AG04449 (cell line): Measurements from ENCODE around the gene APOC3.
A peak's percentile ranks its signal among the peaks of the same experiment; 100 is the strongest.

ENCODE experiments used
- CTCF ChIA-PET: fragments of 350-600 bp; formaldehyde crosslinking; extraction: SDS; loops from one replicate; lab custom pipeline; 2021; ENCODE audit warnings: antibody characterized with exemption; lab: Yijun Ruan, JAX
- POLR2A ChIA-PET: fragments of 400-600, 350-600 bp; formaldehyde crosslinking; extraction: SDS; loops from one replicate; lab custom pipeline; 2020; ENCODE audit warnings: antibody characterized with exemption, inconsistent platforms; lab: Yijun Ruan, JAX
- DNase-seq: peaks from one replicate; pipeline ENCODE4 v3.0.0-alpha.2; 2010; ENCODE audit warnings: low read depth, low spot score
- H3K4me3 ChIP-seq: 2 replicates; pipeline ENCODE4 v1.5.1; 2011; ENCODE audit warnings: low read depth, mild to moderate bottlenecking, control low read depth, low read length
- TF ChIP-seq, protein P1 (sequence below): IDR thresholded peaks from one replicate; pipeline ENCODE4 v1.5.1; 2011; ENCODE audit warnings: mild to moderate bottlenecking, moderate library complexity, low read length, control low read depth, inconsistent platforms; ENCODE audit not compliant: insufficient read depth; ENCODE audit errors: missing control alignments

Gene APOC3

DNA sequence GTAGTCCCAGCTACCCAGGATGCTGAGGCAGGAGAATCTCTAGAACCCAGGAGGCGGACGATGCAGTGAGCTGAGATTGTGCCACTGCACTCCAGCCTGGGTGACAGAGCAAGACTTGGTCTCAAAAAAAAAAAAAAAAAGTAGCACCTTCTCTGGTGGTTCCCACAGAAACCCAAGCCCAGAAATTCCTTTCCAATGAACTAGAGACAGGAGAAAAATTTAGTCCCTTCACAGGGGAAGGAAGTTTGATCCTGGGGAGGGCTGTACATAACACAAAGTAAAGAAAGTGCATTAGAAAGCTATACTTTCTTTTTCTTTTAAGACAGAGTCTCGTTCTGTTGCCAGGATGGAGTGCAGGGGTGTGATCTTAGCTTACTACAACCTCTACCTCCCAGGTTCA, 33.2 kb downstream of the APOC3 start:
- ChIA-PET CTCF (interaction anchor here (0.9 to 8.0 kb wide), 5 partner anchors 8 to 243 kb away, joined by 4 to 55 read pairs (median 10); partner anchors contain the start of gene APOA5), POLR2A (interaction anchor here (0.9 kb wide), 1 partner anchor 9 kb away, joined by 3 read pairs; no protein-coding TSS in a partner anchor)
- no peak overlapping the region for H3K4me3 ChIP-seq
- no peak for DNase-seq
- TF ChIP-seq, protein P1, sequence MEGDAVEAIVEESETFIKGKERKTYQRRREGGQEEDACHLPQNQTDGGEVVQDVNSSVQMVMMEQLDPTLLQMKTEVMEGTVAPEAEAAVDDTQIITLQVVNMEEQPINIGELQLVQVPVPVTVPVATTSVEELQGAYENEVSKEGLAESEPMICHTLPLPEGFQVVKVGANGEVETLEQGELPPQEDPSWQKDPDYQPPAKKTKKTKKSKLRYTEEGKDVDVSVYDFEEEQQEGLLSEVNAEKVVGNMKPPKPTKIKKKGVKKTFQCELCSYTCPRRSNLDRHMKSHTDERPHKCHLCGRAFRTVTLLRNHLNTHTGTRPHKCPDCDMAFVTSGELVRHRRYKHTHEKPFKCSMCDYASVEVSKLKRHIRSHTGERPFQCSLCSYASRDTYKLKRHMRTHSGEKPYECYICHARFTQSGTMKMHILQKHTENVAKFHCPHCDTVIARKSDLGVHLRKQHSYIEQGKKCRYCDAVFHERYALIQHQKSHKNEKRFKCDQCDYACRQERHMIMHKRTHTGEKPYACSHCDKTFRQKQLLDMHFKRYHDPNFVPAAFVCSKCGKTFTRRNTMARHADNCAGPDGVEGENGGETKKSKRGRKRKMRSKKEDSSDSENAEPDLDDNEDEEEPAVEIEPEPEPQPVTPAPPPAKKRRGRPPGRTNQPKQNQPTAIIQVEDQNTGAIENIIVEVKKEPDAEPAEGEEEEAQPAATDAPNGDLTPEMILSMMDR, result no peak

DNA sequence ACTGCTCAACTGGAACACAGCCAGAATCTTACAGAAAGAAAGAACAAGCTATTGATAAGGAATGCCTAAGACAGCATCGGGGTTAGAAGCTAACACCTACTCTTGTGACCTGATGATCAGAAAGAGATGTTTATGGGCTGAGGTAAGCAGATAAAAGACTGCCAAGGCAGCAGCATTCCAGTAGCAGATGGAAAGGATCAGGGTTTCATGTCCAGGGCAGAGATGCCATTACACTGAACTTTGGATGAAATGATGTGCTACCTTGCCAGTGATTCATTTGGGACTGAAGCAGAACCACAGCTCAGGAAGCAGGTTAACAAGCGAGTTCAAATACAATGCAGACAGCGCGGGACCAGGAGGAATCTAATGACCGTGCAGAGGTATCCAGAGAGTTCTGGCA, 34.8 kb downstream of the APOC3 start:
- ChIA-PET CTCF (interaction anchor here (1.0 to 8.0 kb wide), 7 partner anchors 8 to 238 kb away, joined by 3 to 55 read pairs (median 5); partner anchors contain the start of gene APOA5), POLR2A (interaction anchor here (1.1 kb wide), 1 partner anchor 11 kb away, joined by 4 read pairs; no protein-coding TSS in a partner anchor)
- TF ChIP-seq, protein P1, result no peak
- DNase-seq, result no peak
- H3K4me3 ChIP-seq, result no peak overlapping the region

DNA sequence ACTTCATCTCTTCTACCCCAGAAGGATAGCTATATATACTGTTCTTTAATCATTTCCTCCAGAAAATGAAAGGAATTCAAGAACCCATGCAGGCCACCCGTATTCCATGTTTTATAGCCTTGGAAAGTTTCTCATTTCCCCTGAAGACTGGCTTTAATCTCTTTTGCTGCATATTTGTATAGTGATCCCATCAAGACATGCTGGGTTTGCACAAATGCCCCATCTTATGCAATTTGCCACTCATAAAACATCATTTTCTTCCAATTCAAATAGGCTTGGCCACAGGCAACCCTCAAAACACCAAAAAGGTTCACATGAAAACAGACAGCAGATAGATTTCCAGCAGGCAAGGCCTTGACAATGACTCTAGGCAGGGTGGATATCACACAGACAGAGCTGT, 36.0 kb downstream of the APOC3 start:
- ChIA-PET POLR2A (interaction anchor here (1.1 kb wide), 1 partner anchor 12 kb away, joined by 4 read pairs; no protein-coding TSS in a partner anchor), CTCF (interaction anchor here (1.2 to 8.0 kb wide), 6 partner anchors 9 to 359 kb away, joined by 3 to 55 read pairs (median 10); partner anchors contain the start of gene APOA5)
- TF ChIP-seq, protein P1, result no peak
- DNase-seq, result peak; percentile 85
- no peak overlapping the region for H3K4me3 ChIP-seq

DNA sequence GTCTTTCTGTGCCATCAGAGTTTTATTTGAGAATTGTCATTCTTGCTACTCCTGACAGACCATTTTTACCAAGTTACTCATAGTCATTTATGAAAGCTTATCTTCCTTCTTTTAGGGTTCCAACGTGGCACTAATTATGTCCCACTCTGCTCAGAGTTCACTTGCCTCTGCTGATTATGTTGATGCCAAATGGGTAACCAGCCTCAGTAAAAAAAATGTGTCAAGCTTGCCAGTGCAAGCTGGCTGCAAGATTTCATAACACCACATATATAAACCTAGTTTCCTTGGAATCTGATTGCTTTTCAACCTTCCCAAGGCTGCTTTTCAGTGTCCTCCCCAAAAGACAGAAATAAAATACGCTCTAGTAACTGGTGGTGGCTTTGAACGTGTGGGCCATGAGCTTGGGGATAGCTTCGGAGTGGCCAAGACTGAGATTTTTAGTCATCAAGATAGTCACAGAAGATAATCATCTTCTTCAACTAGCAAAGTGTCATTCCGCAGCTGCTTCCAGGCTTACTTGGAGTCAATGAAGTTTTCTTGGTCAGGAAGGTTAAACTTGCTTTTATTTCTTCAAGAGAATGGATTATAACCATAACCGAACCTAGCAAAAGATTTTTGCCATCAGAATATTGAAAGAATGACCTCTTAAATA, 37.2 kb downstream of the APOC3 start:
- TF ChIP-seq, protein P1, result no peak
- ChIA-PET CTCF (interaction anchor here (0.6 to 8.0 kb wide), 6 partner anchors 9 to 239 kb away, joined by 3 to 55 read pairs (median 8); partner anchors contain the start of gene APOA5), POLR2A (interaction anchor here (0.8 to 1.5 kb wide), 2 partner anchors 10 to 13 kb away, joined by 3 read pairs; no protein-coding TSS in a partner anchor)

DNA sequence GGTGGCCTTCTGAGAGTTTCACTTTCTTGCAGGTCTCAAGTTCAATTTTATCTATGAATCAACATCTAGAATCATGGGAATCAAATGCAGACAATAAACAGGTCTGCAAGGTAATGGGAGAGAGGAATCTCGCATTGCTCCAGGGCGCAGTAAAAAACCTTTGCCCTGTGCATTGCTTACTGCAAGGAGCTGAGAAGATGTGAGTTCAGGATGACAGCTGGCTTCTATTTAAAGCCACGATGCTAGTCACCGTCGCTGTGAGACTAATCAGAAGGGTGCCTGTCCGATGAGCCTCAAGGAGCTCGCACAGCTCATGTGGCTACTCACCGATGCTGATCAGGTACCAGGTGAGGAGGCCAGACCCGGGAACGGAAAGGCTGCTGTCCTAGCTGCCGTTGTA, 37.9 kb downstream of the APOC3 start:
- TF ChIP-seq, protein P1, result no peak
- ChIA-PET CTCF (interaction anchor here (2.1 to 8.0 kb wide), 3 partner anchors 12 to 76 kb away, joined by 9 to 55 read pairs (median 15); partner anchors contain the start of gene APOA5), POLR2A (interaction anchor here (0.7 to 1.5 kb wide), 2 partner anchors 14 to 227 kb away, joined by 3 to 4 read pairs; no protein-coding TSS in a partner anchor)
- no peak overlapping the region for H3K4me3 ChIP-seq
- DNase-seq, result no peak

More for the DNA sequence above, 37.2 kb downstream of the APOC3 start:
- no peak for DNase-seq
- H3K4me3 ChIP-seq, result no peak overlapping the region

DNA sequence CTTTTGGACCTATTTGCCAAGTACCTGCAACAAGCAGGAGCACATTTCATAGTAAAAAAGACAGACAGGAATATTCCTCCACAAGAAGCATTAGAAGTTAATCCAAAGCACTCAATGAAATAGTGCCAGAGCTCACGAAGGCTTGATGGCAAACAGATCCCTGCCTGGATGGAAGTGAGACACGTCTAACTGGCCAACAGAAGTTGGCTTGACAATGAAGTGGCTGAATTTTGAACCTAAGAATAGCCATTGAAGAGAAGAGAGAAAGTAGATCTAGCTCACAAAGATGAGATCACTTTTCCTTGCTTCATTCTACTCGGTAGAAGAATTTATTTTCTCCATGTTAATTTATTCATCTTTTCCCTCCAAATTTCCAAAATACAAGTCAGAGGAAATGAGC, 38.4 kb downstream of the APOC3 start:
- no peak overlapping the region for H3K4me3 ChIP-seq
- no peak for DNase-seq
- ChIA-PET POLR2A (interaction anchor here (0.7 to 1.5 kb wide), 2 partner anchors 15 to 227 kb away, joined by 3 to 4 read pairs; no protein-coding TSS in a partner anchor), CTCF (interaction anchor here (2.1 to 8.0 kb wide), 3 partner anchors 12 to 77 kb away, joined by 9 to 55 read pairs (median 15); partner anchors contain the start of gene APOA5)
- TF ChIP-seq, protein P1, result no peak
